ENCODE measurements around the gene HCFC2. TPM values are rescaled to one million over a fixed set of nuclear protein-coding genes. Genes with fewer than 3 reads are reported as not detected.

The HCFC2 gene
- total RNA-seq, 4 donors from 2014 or later, result 11.0 to 18.9 (median 14.1) TPM

- no peak for DNase-seq (ENCODE audit: low spot score in 2 of 2)
- TF ChIP-seq CTCF (IDR thresholded peaks at IDR 0.05) (no peak), POLR2A (IDR thresholded peaks at IDR 0.05) (no peak)
- intact Hi-C loops (cut with DNase I; ENCODE audit: low total_unique reads), result no loop called here
- 74 to 81% methylated on average over 5 of the region's 5 CpGs for WGBS, 2 donors
- no peak overlapping the region for H3K4me3 ChIP-seq (ENCODE audit: low read depth, poor library complexity, severe bottlenecking)
Measured at GRCh38 chr12:104048162-104048561, 16.2 kb upstream of the HCFC2 start.

- no peak overlapping the region for H3K4me3 ChIP-seq (ENCODE audit: low read depth, poor library complexity, severe bottlenecking)
- WGBS, 2 donors, result 58 to 71% methylated on average over 3 of the region's 3 CpGs
- intact Hi-C loops (cut with DNase I; ENCODE audit: low total_unique reads), result no loop called here
- TF ChIP-seq POLR2A (IDR thresholded peaks at IDR 0.05) (no peak), CTCF (IDR thresholded peaks at IDR 0.05) (no peak)
- no peak for DNase-seq (ENCODE audit: low spot score in 2 of 2)
Measured at GRCh38 chr12:104048811-104049210, 15.5 kb upstream of the HCFC2 start.

- H3K4me3 ChIP-seq (ENCODE audit: low read depth, poor library complexity, severe bottlenecking), result peak overlapping the region; percentile 24
- no peak for DNase-seq (ENCODE audit: low spot score in 2 of 2)
- intact Hi-C loops (cut with DNase I; ENCODE audit: low total_unique reads), result no loop called here
- WGBS, 2 donors, result 26 to 32% methylated on average over 9 of the region's 9 CpGs
- no peak for TF ChIP-seq CTCF (IDR thresholded peaks at IDR 0.05)
- TF ChIP-seq POLR2A (IDR thresholded peaks at IDR 0.05), result no peak
Measured at GRCh38 chr12:104049278-104049902, 14.9 kb upstream of the HCFC2 start.

GRCh38 chr12:104049903-104050356 is 14.4 kb upstream of the HCFC2 start, which contains the start of gene GLT8D2:
GLT8D2 (minus strand) TSS chr12:104050187; CDS start chr12:104019648, 30,539 bp downstream.
- DNase-seq (ENCODE audit: low spot score in 2 of 2), result peak in 1 of 2 donors; percentile 89
- WGBS, 2 donors, result 1 to 2% methylated on average over 23 to 24 of the region's 24 CpGs
- no peak for TF ChIP-seq POLR2A (IDR thresholded peaks at IDR 0.05)
- TF ChIP-seq CTCF (IDR thresholded peaks at IDR 0.05), result no peak
- intact Hi-C loops (cut with DNase I; ENCODE audit: low total_unique reads), result no loop called here
- peak within 1 kb of the TSS; percentile 24 for H3K4me3 ChIP-seq (ENCODE audit: low read depth, poor library complexity, severe bottlenecking)

GRCh38 chr12:104050436-104050835 is 13.9 kb upstream of the HCFC2 start:
- TF ChIP-seq CTCF (IDR thresholded peaks at IDR 0.05) (no peak), POLR2A (IDR thresholded peaks at IDR 0.05) (no peak)
- H3K4me3 ChIP-seq (ENCODE audit: low read depth, poor library complexity, severe bottlenecking), result no peak overlapping the region
- no peak for DNase-seq (ENCODE audit: low spot score in 2 of 2)
- intact Hi-C loops (cut with DNase I; ENCODE audit: low total_unique reads), result no loop called here
- 23 to 27% methylated on average over 3 of the region's 3 CpGs for WGBS, 2 donors
